Caco-2 (cell line): ENCODE data around the gene CHAC2. TPM values are rescaled to one million over a fixed set of nuclear protein-coding genes. Genes with fewer than 3 reads are reported as not detected.

Experiments
- BruUV-seq: library from RNA; stranded (reverse); fragments of 400-500 nt; replicated peaks from 2 replicates; lab custom pipeline; 2021; lab: Mats Ljungman, UMichigan
- CTCF ChIA-PET: fragments of 300-600 bp; sonication (Branson Sonifier 250); formaldehyde crosslinking; loops from one replicate; lab custom pipeline; 2022; ENCODE audit warnings: antibody characterized with exemption; lab: Charles Lee
- POLR2A ChIA-PET: fragments of 300-600 bp; sonication (Branson Sonifier 250); formaldehyde crosslinking; loops from one replicate; lab custom pipeline; 2022; ENCODE audit warnings: antibody characterized with exemption; lab: Charles Lee
- DNase-seq, 2 experiments: peaks; one replicate each; pipeline versions ENCODE4 v3.0.0 to v3.0.0-alpha.2; 2020 to 2022
- H3K27me3 ChIP-seq: replicated peaks from 2 replicates; pipeline ENCODE4 v1.6.0; 2011; ENCODE audit warnings: low read length; ENCODE audit not compliant: control insufficient read depth, insufficient read depth
- H3K36me3 ChIP-seq: 2 replicates; pipeline ENCODE4 v1.5.1; 2011; ENCODE audit warnings: low read length; ENCODE audit not compliant: control insufficient read depth, insufficient read depth
- H3K4me1 ChIP-seq: fragments of 250-450 bp; sonication (Bioruptor Pico); 2 replicates; pipeline ENCODE4 v1.5.1; 2020; ENCODE audit warnings: mild to moderate bottlenecking
- H3K4me3 ChIP-seq: 2 replicates; pipeline ENCODE4 v1.5.1; 2011; ENCODE audit warnings: low read depth, mild to moderate bottlenecking, control low read depth, low read length
- H3K9me3 ChIP-seq: fragments of 250-450 bp; sonication (Bioruptor Pico); 2 replicates; pipeline ENCODE4 v1.5.1; 2020; ENCODE audit warnings: mild to moderate bottlenecking, moderate library complexity
- H3K27ac Mint-ChIP-seq: one replicate; pipeline ENCODE4 v1.8.0; 2022; ENCODE audit warnings: mixed read lengths; ENCODE audit not compliant: unreplicated experiment
- H3K27me3 Mint-ChIP-seq: one replicate; pipeline ENCODE4 v1.8.0; 2022; ENCODE audit warnings: mixed read lengths; ENCODE audit not compliant: insufficient read depth, unreplicated experiment
- H3K36me3 Mint-ChIP-seq: one replicate; pipeline ENCODE4 v1.8.0; 2022; ENCODE audit warnings: mild to moderate bottlenecking, mixed read lengths; ENCODE audit not compliant: insufficient read depth, unreplicated experiment
- H3K4me1 Mint-ChIP-seq: one replicate; pipeline ENCODE4 v1.8.0; 2022; ENCODE audit warnings: low read depth, mixed read lengths; ENCODE audit not compliant: unreplicated experiment
- H3K4me3 Mint-ChIP-seq: one replicate; pipeline ENCODE4 v1.8.0; 2022; ENCODE audit warnings: mild to moderate bottlenecking, moderate library complexity, mixed read lengths; ENCODE audit not compliant: unreplicated experiment
- H3K9me3 Mint-ChIP-seq: one replicate; pipeline ENCODE4 v1.8.0; 2022; ENCODE audit warnings: mixed read lengths; ENCODE audit not compliant: unreplicated experiment
- intact Hi-C: fragments of 100-400 bp; cut with micrococcal nuclease; formaldehyde crosslinking; loops from one replicate; pipeline ENCODE4 v1.10.0; 2022; ENCODE audit not compliant: unreplicated experiment
- total RNA-seq: library from RNA; stranded (reverse); gene quantifications from 2 replicates; pipeline ENCODE4 v1.2.3, GENCODE V29; 2022
- TF ChIP-seq, protein P1 (sequence below), 2 experiments: fragments of 200-600 bp in 1 of 2; IDR thresholded peaks; 1 replicate in 1 of 2; 2 replicates in 1 of 2; pipeline versions ENCODE4 v1.5.1 to v1.8.0; 2011 to 2022; ENCODE audit warnings: antibody characterized with exemption in 1 of 2, control low read depth in 1 of 2, inconsistent platforms in 1 of 2, low read depth in 1 of 2, low read length in 1 of 2, mild to moderate bottlenecking in 1 of 2, moderate library complexity in 1 of 2; ENCODE audit not compliant: insufficient read depth in 1 of 2, severe bottlenecking in 1 of 2, unreplicated experiment in 1 of 2

Gene CHAC2
- total RNA-seq, 1 experiment from 2014 or later = 3.9 TPM

DNA sequence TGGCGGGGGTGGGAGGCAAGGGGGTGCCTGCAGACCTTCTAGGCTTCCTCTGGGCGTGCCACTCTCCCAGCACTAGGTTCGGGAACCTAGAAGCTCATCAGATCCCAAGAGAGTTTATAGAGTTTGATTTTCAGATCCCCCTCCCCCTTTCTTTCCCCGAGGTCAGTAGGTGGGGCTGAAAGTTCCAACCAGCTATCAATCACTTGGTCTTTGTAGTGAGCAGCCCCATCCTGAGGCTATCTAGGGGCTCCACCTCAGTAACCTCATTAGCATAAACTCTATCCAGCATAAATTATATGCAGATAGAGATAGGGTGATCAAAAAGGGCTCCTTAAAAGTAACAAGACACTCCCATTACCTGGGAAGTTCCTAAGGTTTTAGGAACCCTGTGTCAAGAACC, 52.0 kb downstream of the CHAC2 start:
- no peaks in the 10 kb centered on the region for H3K9me3 Mint-ChIP-seq
- POLR2A ChIA-PET = no interaction called here
- CTCF ChIA-PET = interaction anchor here (0.6 kb wide), 1 partner anchor 25 kb away, joined by 3 read pairs; no protein-coding TSS in a partner anchor
- no peak overlapping the region for H3K4me3 Mint-ChIP-seq
- no peaks in the 10 kb centered on the region for H3K27me3 Mint-ChIP-seq
- H3K27ac Mint-ChIP-seq = no peak overlapping the region
- no TSS peak for BruUV-seq
- TF ChIP-seq, protein P1, sequence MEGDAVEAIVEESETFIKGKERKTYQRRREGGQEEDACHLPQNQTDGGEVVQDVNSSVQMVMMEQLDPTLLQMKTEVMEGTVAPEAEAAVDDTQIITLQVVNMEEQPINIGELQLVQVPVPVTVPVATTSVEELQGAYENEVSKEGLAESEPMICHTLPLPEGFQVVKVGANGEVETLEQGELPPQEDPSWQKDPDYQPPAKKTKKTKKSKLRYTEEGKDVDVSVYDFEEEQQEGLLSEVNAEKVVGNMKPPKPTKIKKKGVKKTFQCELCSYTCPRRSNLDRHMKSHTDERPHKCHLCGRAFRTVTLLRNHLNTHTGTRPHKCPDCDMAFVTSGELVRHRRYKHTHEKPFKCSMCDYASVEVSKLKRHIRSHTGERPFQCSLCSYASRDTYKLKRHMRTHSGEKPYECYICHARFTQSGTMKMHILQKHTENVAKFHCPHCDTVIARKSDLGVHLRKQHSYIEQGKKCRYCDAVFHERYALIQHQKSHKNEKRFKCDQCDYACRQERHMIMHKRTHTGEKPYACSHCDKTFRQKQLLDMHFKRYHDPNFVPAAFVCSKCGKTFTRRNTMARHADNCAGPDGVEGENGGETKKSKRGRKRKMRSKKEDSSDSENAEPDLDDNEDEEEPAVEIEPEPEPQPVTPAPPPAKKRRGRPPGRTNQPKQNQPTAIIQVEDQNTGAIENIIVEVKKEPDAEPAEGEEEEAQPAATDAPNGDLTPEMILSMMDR (IDR thresholded peaks at IDR 0.05; ENCODE audit: insufficient read depth in 1 of 2, low read depth in 1 of 2, low read length in 1 of 2, severe bottlenecking in 1 of 2, unreplicated experiment in 1 of 2) = no peak
- 0 out of 2 replicates have a peak, but pooled peaks cover 1% of the 10 kb centered on the region for H3K36me3 ChIP-seq
- H3K27me3 ChIP-seq = no peaks in the 10 kb centered on the region
- H3K4me1 ChIP-seq = no peaks in the 10 kb centered on the region
- no peaks in the 10 kb centered on the region for H3K4me1 Mint-ChIP-seq
- H3K4me3 ChIP-seq = no peak overlapping the region
- peaks cover 31% of the 10 kb centered on the region for H3K36me3 Mint-ChIP-seq
- no peak for DNase-seq
- H3K9me3 ChIP-seq = no peaks in the 10 kb centered on the region
- intact Hi-C loops = loop anchor here (10.0 kb wide), 1 partner anchor 395 kb away; no protein-coding TSS in a partner anchor

DNA sequence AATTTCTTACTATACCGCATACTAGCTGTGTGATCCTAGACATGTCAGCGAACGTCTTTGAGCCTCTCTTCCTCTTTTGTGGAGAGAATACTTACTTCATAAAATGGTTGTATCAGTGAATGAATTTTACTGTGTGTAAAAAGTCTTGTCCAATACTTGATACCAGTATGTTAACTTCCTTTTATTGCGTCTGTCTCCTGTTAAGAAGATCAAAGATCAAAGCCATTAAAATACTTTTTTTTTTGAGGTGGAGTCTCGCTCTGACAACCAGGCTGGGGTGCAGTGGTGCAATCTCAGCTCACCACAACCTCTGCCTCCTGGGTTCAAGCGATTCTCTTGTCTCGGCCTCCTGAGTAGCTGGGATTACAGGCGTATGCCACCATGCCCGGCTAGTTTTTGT, 52.4 kb downstream of the CHAC2 start:
- CTCF ChIA-PET = interaction anchor here (0.6 kb wide), 1 partner anchor 24 kb away, joined by 3 read pairs; no protein-coding TSS in a partner anchor
- TF ChIP-seq, protein P1 (IDR thresholded peaks at IDR 0.05; ENCODE audit: insufficient read depth in 1 of 2, low read depth in 1 of 2, low read length in 1 of 2, severe bottlenecking in 1 of 2, unreplicated experiment in 1 of 2) = no peak
- no TSS peak for BruUV-seq
- intact Hi-C loops = loop anchor here (10.0 kb wide), 1 partner anchor 395 kb away; no protein-coding TSS in a partner anchor
- DNase-seq = no peak
- Mint-ChIP-seq H3K27ac (no peak overlapping the region), H3K36me3 (peaks cover 29% of the 10 kb centered on the region), H3K9me3 (no peaks in the 10 kb centered on the region), H3K4me1 (no peaks in the 10 kb centered on the region), H3K27me3 (no peaks in the 10 kb centered on the region), H3K4me3 (no peak overlapping the region)
- Histone ChIP-seq H3K4me3 (no peak overlapping the region), H3K36me3 (0 out of 2 replicates have a peak, but pooled peaks cover 1% of the 10 kb centered on the region), H3K4me1 (no peaks in the 10 kb centered on the region), H3K9me3 (no peaks in the 10 kb centered on the region), H3K27me3 (no peaks in the 10 kb centered on the region)
- POLR2A ChIA-PET = no interaction called here

DNA sequence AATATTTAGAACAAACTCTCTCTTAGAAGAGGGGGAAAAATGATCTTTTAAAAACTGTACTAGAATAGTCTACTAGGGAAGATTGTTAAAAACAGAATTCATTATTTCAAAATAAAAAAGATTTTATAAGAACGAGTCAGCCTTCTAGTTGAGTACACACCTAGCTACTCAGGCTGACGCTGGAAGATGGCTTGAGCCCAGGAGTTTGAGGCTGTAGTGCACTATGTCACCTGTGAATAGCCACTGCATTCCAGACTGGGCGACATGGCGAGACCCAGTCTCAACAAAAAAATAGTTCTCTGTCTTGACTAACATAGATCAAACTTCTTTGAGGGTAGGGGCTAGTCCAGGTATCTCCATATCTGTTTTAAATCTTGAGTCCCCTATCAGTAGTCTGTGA, 53.1 kb downstream of the CHAC2 start:
- BruUV-seq = no TSS peak

More for the DNA sequence above, 53.1 kb downstream of the CHAC2 start:
- TF ChIP-seq, protein P1 (IDR thresholded peaks at IDR 0.05; ENCODE audit: insufficient read depth in 1 of 2, low read depth in 1 of 2, low read length in 1 of 2, severe bottlenecking in 1 of 2, unreplicated experiment in 1 of 2) = no peak
- no peak overlapping the region for H3K27ac Mint-ChIP-seq
- Histone ChIP-seq H3K36me3 (0 out of 2 replicates have a peak, but pooled peaks cover 1% of the 10 kb centered on the region), H3K27me3 (no peaks in the 10 kb centered on the region), H3K4me1 (no peaks in the 10 kb centered on the region), H3K9me3 (no peaks in the 10 kb centered on the region), H3K4me3 (no peak overlapping the region)
- ChIA-PET CTCF (no interaction called here), POLR2A (no interaction called here)
- intact Hi-C loops = loop anchor here (10.0 kb wide), 1 partner anchor 396 kb away; no protein-coding TSS in a partner anchor
- no peak overlapping the region for H3K4me3 Mint-ChIP-seq
- H3K27me3 Mint-ChIP-seq = no peaks in the 10 kb centered on the region
- no peaks in the 10 kb centered on the region for H3K4me1 Mint-ChIP-seq
- H3K9me3 Mint-ChIP-seq = no peaks in the 10 kb centered on the region
- no peak for DNase-seq
- H3K36me3 Mint-ChIP-seq = peaks cover 23% of the 10 kb centered on the region
